SK-N-SH (cell line): ENCODE results near the gene FAM76B. TPM values are rescaled to one million over a fixed set of nuclear protein-coding genes. Genes with fewer than 3 reads are reported as not detected.
"Not testable (repeated sequence)": the region's sequence is repeated elsewhere in the genome, so short reads cannot be mapped to it uniquely, and the experiment has no call there.

Experiments
- CTCF ChIA-PET: fragments of 300-600, 350-600 bp; formaldehyde crosslinking; extraction: SDS; loops from one replicate; lab custom pipeline; 2021; lab: Yijun Ruan, JAX
- POLR2A ChIA-PET: fragments of 350-600 bp; sonication (Branson Sonifier 250); formaldehyde crosslinking; extraction: SDS; loops from one replicate; lab custom pipeline; 2020; ENCODE audit warnings: antibody characterized with exemption, inconsistent platforms; lab: Yijun Ruan, JAX
- DNase-seq: peaks from one replicate; pipeline ENCODE4 v3.0.0; 2012
- H2AFZ ChIP-seq: fragments of 200-600 bp; sonication (generic); 2 replicates; pipeline ENCODE4 v1.8.1; 2016; ENCODE audit warnings: antibody characterized with exemption, mild to moderate bottlenecking, low read depth
- H3F3A ChIP-seq: fragments of 200-600 bp; sonication (generic); replicated peaks from 2 replicates; pipeline ENCODE3; 2016; ENCODE audit warnings: antibody characterized with exemption, mild to moderate bottlenecking; ENCODE audit not compliant: insufficient read depth
- H3K27ac ChIP-seq, 2 experiments: fragments of 200-500 bp in 1 of 2; fragments of 200-600 bp in 1 of 2; sonication (Bioruptor generic) in 1 of 2; sonication (generic), shearing (Covaris generic) in 1 of 2; 2 replicates each; pipeline versions ENCODE4 v1.5.1 to v1.6.1; 2014 to 2016; ENCODE audit warnings: low read depth in 2 of 2, inconsistent platforms in 1 of 2, low read length in 1 of 2, mild to moderate bottlenecking in 1 of 2, mixed read lengths in 1 of 2
- H3K27me3 ChIP-seq: fragments of 200-600 bp; sonication (generic), shearing (Covaris generic); 2 replicates; pipeline ENCODE4 v1.6.1; 2016; ENCODE audit warnings: mixed run types; ENCODE audit not compliant: insufficient read depth
- H3K36me3 ChIP-seq, 2 experiments: fragments of 200-500 bp in 1 of 2; fragments of 200-600 bp in 1 of 2; sonication (Bioruptor generic) in 1 of 2; sonication (generic) in 1 of 2; replicated peaks in 1 of 2; 2 replicates each; pipeline versions ENCODE3 to v1.5.1; 2014 to 2016; ENCODE audit warnings: low read length in 1 of 2, mild to moderate bottlenecking in 1 of 2; ENCODE audit not compliant: insufficient read depth in 2 of 2, control insufficient read depth in 1 of 2
- H3K4me1 ChIP-seq, 2 experiments: fragments of 200-500 bp in 1 of 2; fragments of 200-600 bp in 1 of 2; sonication (Bioruptor generic) in 1 of 2; sonication (generic), shearing (Covaris generic) in 1 of 2; 2 replicates each; pipeline versions ENCODE4 v1.5.1 to v1.6.1; 2014 to 2016; ENCODE audit warnings: low read depth in 1 of 2, low read length in 1 of 2, mixed run types in 1 of 2; ENCODE audit not compliant: insufficient read depth in 2 of 2, control insufficient read depth in 1 of 2
- H3K4me2 ChIP-seq: fragments of 200-600 bp; sonication (generic), shearing (Covaris generic); 2 replicates; pipeline ENCODE4 v1.6.1; 2017; ENCODE audit warnings: mixed run types
- H3K4me3 ChIP-seq, 2 experiments: fragments of 200-500 bp in 1 of 2; fragments of 200-600 bp in 1 of 2; sonication (Bioruptor generic) in 1 of 2; sonication (generic), shearing (Covaris generic) in 1 of 2; 2 replicates each; pipeline versions ENCODE4 v1.5.1 to v1.8.1; 2014 to 2016; ENCODE audit warnings: low read depth in 2 of 2, inconsistent platforms in 1 of 2, low read length in 1 of 2, mild to moderate bottlenecking in 1 of 2, mixed read lengths in 1 of 2, moderate library complexity in 1 of 2
- H3K79me2 ChIP-seq: fragments of 200-600 bp; sonication (generic); 2 replicates; pipeline ENCODE4 v1.8.1; 2017; ENCODE audit warnings: mild to moderate bottlenecking; ENCODE audit not compliant: insufficient read depth
- H3K9ac ChIP-seq: fragments of 200-600 bp; sonication (generic); 2 replicates; pipeline ENCODE4 v1.6.1; 2017; ENCODE audit warnings: mixed run types
- H3K9me2 ChIP-seq: fragments of 200-600 bp; sonication (generic); 2 replicates; pipeline ENCODE4 v1.6.1; 2017; ENCODE audit warnings: mixed run types
- H3K9me3 ChIP-seq: fragments of 200-600 bp; sonication (generic); 2 replicates; pipeline ENCODE4 v1.6.1; 2017; ENCODE audit warnings: mixed run types, mild to moderate bottlenecking, moderate library complexity
- H4K20me1 ChIP-seq: fragments of 200-600 bp; sonication (generic); 2 replicates; pipeline ENCODE4 v1.6.1; 2017; ENCODE audit warnings: mild to moderate bottlenecking, mixed run types; ENCODE audit not compliant: insufficient read depth
- NFIC ChIP-seq: IDR thresholded peaks from 2 replicates; pipeline ENCODE4 v1.4.0; 2012; ENCODE audit warnings: borderline replicate concordance
- RFX5 ChIP-seq: IDR thresholded peaks from 2 replicates; pipeline ENCODE4 v1.6.1; 2012; ENCODE audit warnings: mild to moderate bottlenecking, improper control_type of control experiment, low read length
- TAF1 ChIP-seq: IDR thresholded peaks from 2 replicates; pipeline ENCODE4 v1.6.1; 2012; ENCODE audit warnings: low read depth, mild to moderate bottlenecking, low read length, moderate library complexity, borderline replicate concordance
- YY1 ChIP-seq: IDR thresholded peaks from 2 replicates; pipeline ENCODE4 v1.4.0; 2012; ENCODE audit warnings: low read depth, mild to moderate bottlenecking
- WGBS: methylation state at CpG from one replicate; pipeline ENCODE4 v1.1.6; 2017; ENCODE audit warnings: low lambda C conversion rate; 5-methylcytosine and 5-hydroxymethylcytosine counted together
- polyA plus RNA-seq, 3 experiments: library from polyadenylated mRNA; depleted of rRNA; stranded (reverse); fragments of >200 nt; gene quantifications; 2 replicates each; pipeline ENCODE4 v1.2.3, GENCODE V29; 2012
- TF ChIP-seq, protein P1 (sequence below): fragments of 150-350 bp; IDR thresholded peaks from 2 replicates; pipeline ENCODE4 v1.6.1; 2017; ENCODE audit warnings: antibody characterized with exemption, low read length, low read depth, borderline replicate concordance

FAM76B gene
- polyA plus RNA-seq, 1 of the 3 experiments (the other 2 are of a cell fraction) = 15.4 TPM

GRCh38 chr11:95816037-95816436, 26.5 kb upstream of the FAM76B start:
- DNase-seq = no peak
- 91% methylated on average over 2 of the region's 2 CpGs for WGBS
- H3K27ac ChIP-seq = no peak overlapping the region
- H3K9ac ChIP-seq = no peak overlapping the region
- H3K4me3 ChIP-seq = no peak overlapping the region
- H3K79me2 ChIP-seq = no peaks in the 10 kb centered on the region
- no peak overlapping the region for H3K4me2 ChIP-seq
- no peaks in the 10 kb centered on the region for H3K4me1 ChIP-seq
- TF ChIP-seq, protein P1, sequence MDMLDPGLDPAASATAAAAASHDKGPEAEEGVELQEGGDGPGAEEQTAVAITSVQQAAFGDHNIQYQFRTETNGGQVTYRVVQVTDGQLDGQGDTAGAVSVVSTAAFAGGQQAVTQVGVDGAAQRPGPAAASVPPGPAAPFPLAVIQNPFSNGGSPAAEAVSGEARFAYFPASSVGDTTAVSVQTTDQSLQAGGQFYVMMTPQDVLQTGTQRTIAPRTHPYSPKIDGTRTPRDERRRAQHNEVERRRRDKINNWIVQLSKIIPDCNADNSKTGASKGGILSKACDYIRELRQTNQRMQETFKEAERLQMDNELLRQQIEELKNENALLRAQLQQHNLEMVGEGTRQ = no peak
- TF ChIP-seq YY1 = no peak
- no peak for TF ChIP-seq NFIC
- no peak for TF ChIP-seq TAF1
- TF ChIP-seq RFX5 = no peak
- H3K27me3 ChIP-seq = no peaks in the 10 kb centered on the region
- no peaks in the 10 kb centered on the region for H3K9me3 ChIP-seq
- POLR2A ChIA-PET = no interaction called here
- no peaks in the 10 kb centered on the region for H4K20me1 ChIP-seq
- no peaks in the 10 kb centered on the region for H3K9me2 ChIP-seq
- H3F3A ChIP-seq = peaks cover 4% of the 10 kb centered on the region
- peaks cover 37 to 44% of the 10 kb centered on the region in 2 experiments for H3K36me3 ChIP-seq
- CTCF ChIA-PET = interaction anchor here (1.4 kb wide), 1 partner anchor 12 kb away, joined by 3 read pairs; no protein-coding TSS in a partner anchor
- H2AFZ ChIP-seq = no peak overlapping the region

DNA sequence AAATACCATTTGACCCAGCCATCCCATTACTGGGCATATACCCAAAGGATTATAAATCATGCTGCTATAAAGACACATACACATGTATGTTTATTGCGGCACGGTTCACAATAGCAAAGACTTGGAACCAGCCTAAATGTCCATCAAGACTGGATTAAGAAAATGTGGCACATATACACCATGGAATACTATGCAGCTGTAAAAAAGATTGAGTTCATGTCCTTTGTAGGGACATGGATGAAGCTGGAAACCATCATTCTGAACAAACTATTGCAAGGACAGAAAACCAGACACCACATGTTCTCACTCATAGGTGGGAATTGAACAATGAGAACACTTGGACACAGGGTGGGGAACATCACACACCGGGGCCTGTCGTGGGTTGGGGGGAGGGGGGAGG, 21.5 kb upstream of the FAM76B start:
- H2AFZ ChIP-seq, H3F3A ChIP-seq, H3K4me2 ChIP-seq, DNase-seq, H3K4me1 ChIP-seq, H3K79me2 ChIP-seq, H3K27me3 ChIP-seq, POLR2A ChIA-PET, H3K27ac ChIP-seq, H4K20me1 ChIP-seq, H3K4me3 ChIP-seq, CTCF ChIA-PET, H3K9me3 ChIP-seq, H3K9me2 ChIP-seq, H3K9ac ChIP-seq: not testable (repeated sequence)
- WGBS = 93% methylated on average over 4 of the region's 4 CpGs
- H3K36me3 ChIP-seq = peaks cover 13 to 28% of the 10 kb centered on the region in 2 experiments

DNA sequence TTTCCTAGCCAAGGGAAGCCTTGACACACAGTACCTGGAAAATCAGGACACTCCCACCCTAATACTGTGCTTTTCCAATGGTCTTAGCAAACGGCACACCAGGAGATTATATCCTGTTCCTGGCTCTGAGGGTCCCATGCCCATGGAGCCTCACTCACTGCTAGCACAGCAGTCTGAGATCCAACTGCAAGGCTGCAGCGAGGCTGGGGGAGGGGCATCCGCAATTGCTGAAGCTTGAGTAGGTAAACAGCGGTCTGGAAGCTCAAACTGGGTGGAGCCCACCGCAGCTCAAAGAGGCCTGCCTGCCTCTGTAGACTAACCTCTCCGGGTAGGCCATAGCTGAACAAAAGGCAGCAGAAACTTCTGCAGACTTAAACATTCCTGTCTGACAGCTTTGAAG, 16.9 kb upstream of the FAM76B start:
- H3K4me1 ChIP-seq, H3K27ac ChIP-seq, H3K4me3 ChIP-seq, H2AFZ ChIP-seq, H3F3A ChIP-seq, DNase-seq, H3K9me2 ChIP-seq, H3K27me3 ChIP-seq, H4K20me1 ChIP-seq, H3K9ac ChIP-seq, POLR2A ChIA-PET, H3K4me2 ChIP-seq, H3K79me2 ChIP-seq, H3K9me3 ChIP-seq: not testable (repeated sequence)
- 95% methylated on average over 6 of the region's 6 CpGs for WGBS
- CTCF ChIA-PET = interaction anchor here (2.0 kb wide), 1 partner anchor 29 kb away, joined by 6 read pairs; no protein-coding TSS in a partner anchor
- peaks cover 33 to 51% of the 10 kb centered on the region in 2 experiments for H3K36me3 ChIP-seq
